Stimulated activated effector memory CD8-positive, alpha-beta T cell treated with anti-CD3 and anti-CD28 coated beads, Interleukin-12 subunit alpha, Interleukin-12 subunit beta, amount 100 ng/mL, for 72 hours (primary cell): ENCODE results near the gene SGO2.
"Not testable (repeated sequence)": the region's sequence is repeated elsewhere in the genome, so short reads cannot be mapped to it uniquely, and the experiment has no call there.

Source experiments
- ATAC-seq: fragments of 150-1000 bp; cut with Tn5 transposase; 2 replicates; pipeline ENCODE4 v1.10.0; 2021
- DNase-seq, 2 donors: peaks; one replicate each; pipeline ENCODE4 v3.0.0; 2021 to 2022; ENCODE audit warnings: low spot score in 2 of 2
- H3K27ac Mint-ChIP-seq: one replicate; pipeline ENCODE4 v1.8.0; 2022; ENCODE audit warnings: mild to moderate bottlenecking, mixed read lengths
- H3K36me3 Mint-ChIP-seq: one replicate; pipeline ENCODE4 v1.8.0; 2022; ENCODE audit warnings: mild to moderate bottlenecking, mixed read lengths
- H3K4me1 Mint-ChIP-seq: one replicate; pipeline ENCODE4 v1.8.0; 2022; ENCODE audit warnings: mixed read lengths
- H3K4me3 Mint-ChIP-seq: one replicate; pipeline ENCODE4 v1.8.0; 2022; ENCODE audit warnings: mild to moderate bottlenecking, mixed read lengths
- H3K9me3 Mint-ChIP-seq: one replicate; pipeline ENCODE4 v1.8.0; 2022; ENCODE audit warnings: mixed read lengths

The SGO2 gene

GRCh38 chr2:200595913-200596312, 69.9 kb downstream of the SGO2 start:
- Mint-ChIP-seq H3K36me3 (no peaks in the 10 kb centered on the region), H3K4me1 (no peaks in the 10 kb centered on the region), H3K4me3 (no peak overlapping the region), H3K27ac (no peak overlapping the region), H3K9me3 (no peaks in the 10 kb centered on the region)
- ATAC-seq (no peak), DNase-seq (no peak)

DNA sequence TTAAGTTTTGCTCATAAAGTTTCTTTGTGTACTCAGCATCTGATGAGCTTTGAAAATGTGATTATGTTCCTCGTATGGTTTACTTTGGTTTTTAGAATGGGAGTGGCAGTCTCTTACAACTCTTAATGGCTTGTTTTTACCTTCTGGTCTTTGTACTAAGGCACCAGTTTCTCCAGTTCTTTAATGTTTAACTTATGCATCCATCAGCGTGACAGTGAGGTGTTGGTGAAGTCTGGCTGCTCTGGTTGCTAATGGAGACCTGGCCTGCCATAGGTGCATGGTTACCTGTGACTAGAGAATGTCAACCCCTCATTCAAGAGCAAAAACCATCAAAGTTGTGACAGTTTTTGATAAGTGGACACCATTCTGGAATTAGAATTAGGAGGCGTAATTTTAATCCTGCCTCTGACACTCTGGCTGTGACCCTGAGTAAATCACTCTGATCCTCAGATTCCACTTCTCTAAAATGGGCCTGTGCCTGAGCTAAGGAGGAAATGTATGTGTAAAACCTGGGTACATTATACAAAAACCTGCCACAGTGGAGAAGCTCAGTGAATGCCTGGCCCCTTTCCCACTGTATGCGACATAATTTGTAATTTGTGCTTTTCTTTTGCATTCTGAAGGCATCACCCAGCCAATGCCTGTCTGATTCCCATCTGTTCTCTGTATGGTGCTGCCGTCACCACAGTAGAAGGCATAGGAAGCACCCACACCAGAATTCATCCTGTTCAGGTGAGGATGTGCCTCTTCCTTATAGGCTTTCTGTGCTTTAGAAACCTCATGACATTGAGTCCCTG, 71.0 kb downstream of the SGO2 start:
- Mint-ChIP-seq H3K27ac (no peak overlapping the region), H3K4me3 (no peak overlapping the region), H3K4me1 (no peaks in the 10 kb centered on the region), H3K36me3 (no peaks in the 10 kb centered on the region), H3K9me3 (no peaks in the 10 kb centered on the region)
- DNase-seq (no peak), ATAC-seq (no peak)

DNA sequence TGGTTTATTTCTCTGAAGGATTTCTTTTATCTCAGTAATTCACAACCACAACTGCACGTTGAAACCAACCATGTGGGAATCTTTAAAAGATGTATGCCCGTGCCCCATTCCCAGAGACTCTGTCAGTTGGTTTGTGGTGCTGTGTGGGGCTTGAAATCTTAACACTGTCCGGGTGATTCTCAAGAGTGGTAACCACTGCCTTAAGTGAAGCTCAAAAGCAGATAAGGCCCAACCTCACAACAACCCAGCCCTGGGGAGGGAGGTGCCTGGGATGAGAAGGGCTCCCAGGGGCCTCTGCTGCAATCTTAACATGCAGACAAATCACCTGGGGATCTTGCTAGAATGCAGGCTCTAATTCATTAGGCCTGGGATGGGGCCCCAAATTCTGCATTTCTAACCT, 73.2 kb downstream of the SGO2 start:
- no peaks in the 10 kb centered on the region for H3K4me1 Mint-ChIP-seq
- ATAC-seq: no peak
- H3K36me3 Mint-ChIP-seq: no peaks in the 10 kb centered on the region
- DNase-seq: no peak
- no peaks in the 10 kb centered on the region for H3K9me3 Mint-ChIP-seq
- no peak overlapping the region for H3K4me3 Mint-ChIP-seq
- no peak overlapping the region for H3K27ac Mint-ChIP-seq

GRCh38 chr2:200600549-200601225, 74.7 kb downstream of the SGO2 start:
- Mint-ChIP-seq H3K27ac (no peak overlapping the region), H3K36me3 (no peaks in the 10 kb centered on the region), H3K4me1 (no peaks in the 10 kb centered on the region), H3K4me3 (no peak overlapping the region), H3K9me3 (no peaks in the 10 kb centered on the region)
- DNase-seq (no peak), ATAC-seq (no peak)

DNA sequence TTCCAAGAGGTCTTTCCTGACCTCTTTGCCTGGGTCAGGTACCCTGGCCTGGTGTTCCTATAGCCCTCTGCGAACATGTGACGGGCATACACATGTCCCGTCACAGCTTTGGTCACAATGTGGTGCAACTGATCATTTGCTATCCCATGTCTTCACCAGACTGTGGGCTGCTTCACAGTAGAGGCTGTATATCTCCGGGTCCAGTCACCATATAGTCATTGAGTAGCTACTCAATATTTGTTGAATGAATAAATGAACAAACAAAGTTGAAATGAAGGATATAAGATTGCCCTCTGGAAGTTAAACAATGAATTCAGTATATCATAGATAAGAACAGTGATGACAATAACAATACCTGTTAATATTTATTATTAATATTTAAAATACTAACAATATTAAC, 76.6 kb downstream of the SGO2 start:
- no peaks in the 10 kb centered on the region for H3K36me3 Mint-ChIP-seq
- ATAC-seq (no peak), DNase-seq (no peak)
- no peak overlapping the region for H3K27ac Mint-ChIP-seq
- no peaks in the 10 kb centered on the region for H3K4me1 Mint-ChIP-seq
- no peak overlapping the region for H3K4me3 Mint-ChIP-seq
- H3K9me3 Mint-ChIP-seq: peaks cover under 1% of the 10 kb centered on the region

GRCh38 chr2:200603972-200604371, 78.0 kb downstream of the SGO2 start:
- ATAC-seq (no peak), DNase-seq (no peak)
- Mint-ChIP-seq H3K4me1 (no peaks in the 10 kb centered on the region), H3K27ac (no peak overlapping the region), H3K4me3 (no peak overlapping the region), H3K9me3 (peaks cover 4% of the 10 kb centered on the region), H3K36me3 (no peaks in the 10 kb centered on the region)

DNA sequence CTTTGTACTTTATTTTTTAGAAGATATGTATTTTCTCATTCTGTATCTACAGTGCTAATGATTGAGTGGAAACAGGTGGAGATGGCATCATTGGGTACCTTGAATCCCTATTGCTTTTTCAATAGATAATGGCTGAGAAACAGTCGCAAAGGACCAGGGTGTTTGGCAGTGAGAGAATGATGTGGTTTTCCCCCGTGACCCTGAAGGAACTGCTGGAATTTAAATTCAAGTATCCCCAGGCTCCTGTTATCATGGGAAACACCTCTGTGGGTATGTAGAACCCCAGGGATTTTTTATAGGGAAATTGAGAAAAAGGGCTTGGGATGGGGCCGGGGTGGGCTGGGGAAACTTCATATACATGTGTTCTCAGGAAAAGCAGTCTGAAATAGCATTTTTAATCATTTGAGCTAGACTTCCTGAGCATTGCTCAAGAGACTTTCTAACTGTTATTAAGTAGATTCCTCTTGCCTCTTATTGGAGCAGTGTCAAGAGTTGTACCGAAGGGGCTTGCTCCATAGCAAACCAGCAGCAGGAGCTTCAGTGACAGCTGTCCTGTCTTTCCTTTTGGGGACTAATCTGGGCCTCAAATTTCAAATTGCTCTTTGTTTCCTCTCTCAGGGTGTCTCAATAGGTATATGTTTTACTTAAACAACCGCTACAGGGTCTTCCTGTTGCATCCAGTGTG, 78.7 kb downstream of the SGO2 start:
- no peaks in the 10 kb centered on the region for H3K36me3 Mint-ChIP-seq
- no peaks in the 10 kb centered on the region for H3K4me1 Mint-ChIP-seq
- no peak overlapping the region for H3K27ac Mint-ChIP-seq
- peaks cover 4% of the 10 kb centered on the region for H3K9me3 Mint-ChIP-seq
- no peak for DNase-seq
- H3K4me3 Mint-ChIP-seq: no peak overlapping the region
- no peak for ATAC-seq

DNA sequence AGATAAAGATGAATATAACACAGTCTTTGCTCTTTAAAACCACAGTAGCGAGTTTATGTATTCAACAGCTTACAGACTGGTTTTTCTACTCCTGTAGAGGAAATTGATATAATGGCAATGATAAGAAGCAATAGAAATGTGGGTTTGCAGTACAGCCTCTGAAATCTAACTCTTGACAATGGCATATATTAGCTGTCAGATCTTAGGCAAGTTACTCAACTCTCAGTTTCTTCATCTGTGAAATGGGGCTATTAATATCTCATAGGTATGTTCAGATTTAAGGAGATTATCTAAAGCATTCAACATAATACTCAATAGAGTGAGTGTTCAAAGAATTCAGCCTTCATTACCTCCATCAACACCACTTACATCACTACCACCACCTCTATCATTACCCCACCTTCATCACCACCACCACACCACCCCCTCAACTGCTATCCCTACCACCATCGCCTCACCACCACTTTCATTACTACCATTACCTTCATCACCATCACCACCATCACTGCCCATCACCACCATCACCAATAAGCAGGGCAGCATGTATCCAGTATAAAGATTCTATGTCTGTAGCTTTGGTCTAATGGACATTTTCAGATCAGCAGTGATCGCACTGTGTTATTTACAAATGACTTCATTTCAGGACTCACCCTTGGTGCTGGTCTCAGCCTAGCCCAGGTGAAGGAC, 82.5 kb downstream of the SGO2 start:
- peaks cover 4% of the 10 kb centered on the region for H3K9me3 Mint-ChIP-seq
- H3K27ac Mint-ChIP-seq: no peak overlapping the region
- no peaks in the 10 kb centered on the region for H3K36me3 Mint-ChIP-seq
- peak; percentile 44 for ATAC-seq
- DNase-seq: no peak
- H3K4me3 Mint-ChIP-seq: no peak overlapping the region
- no peaks in the 10 kb centered on the region for H3K4me1 Mint-ChIP-seq

DNA sequence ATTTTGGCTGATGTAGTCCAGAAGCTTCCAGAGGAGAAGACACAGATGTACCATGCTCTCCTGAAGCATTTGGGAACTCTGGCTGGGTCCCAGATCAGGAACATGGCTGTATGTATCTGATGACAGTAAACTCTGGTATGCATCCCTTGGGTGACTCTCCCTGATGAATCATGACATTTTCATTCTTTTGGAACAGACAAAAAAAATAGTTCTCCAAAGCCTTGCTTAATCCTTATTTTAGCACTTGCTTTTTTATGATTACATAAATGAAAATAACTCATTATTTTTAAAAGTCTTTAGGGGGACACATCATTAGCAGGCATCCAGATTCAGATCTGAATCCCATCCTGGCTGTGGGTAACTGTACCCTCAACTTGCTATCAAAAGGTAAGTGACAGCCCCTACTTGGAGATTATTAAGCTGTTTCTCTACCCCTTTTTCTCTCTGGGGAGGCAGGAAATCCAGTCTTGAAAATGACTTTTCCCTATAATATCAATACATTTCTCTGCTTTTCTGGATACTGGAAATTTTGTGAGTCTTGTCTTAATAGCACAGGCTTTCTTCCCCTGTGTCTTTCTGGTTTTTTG, 83.1 kb downstream of the SGO2 start:
- peaks cover 4% of the 10 kb centered on the region for H3K9me3 Mint-ChIP-seq
- no peak overlapping the region for H3K4me3 Mint-ChIP-seq
- no peaks in the 10 kb centered on the region for H3K36me3 Mint-ChIP-seq
- DNase-seq (no peak), ATAC-seq (no peak)
- no peaks in the 10 kb centered on the region for H3K4me1 Mint-ChIP-seq
- no peak overlapping the region for H3K27ac Mint-ChIP-seq

- H3K9me3 Mint-ChIP-seq, H3K36me3 Mint-ChIP-seq, H3K4me3 Mint-ChIP-seq, H3K27ac Mint-ChIP-seq, H3K4me1 Mint-ChIP-seq, DNase-seq: not testable (repeated sequence)
- ATAC-seq: peak; percentile 64
Measured at GRCh38 chr2:200610217-200610616, 84.2 kb downstream of the SGO2 start.

GRCh38 chr2:200613692-200614091, 87.7 kb downstream of the SGO2 start:
- DNase-seq (no peak), ATAC-seq (no peak)
- Mint-ChIP-seq H3K36me3 (no peaks in the 10 kb centered on the region), H3K9me3 (no peaks in the 10 kb centered on the region), H3K4me1 (peaks cover 10% of the 10 kb centered on the region), H3K27ac (no peak overlapping the region), H3K4me3 (no peak overlapping the region)

DNA sequence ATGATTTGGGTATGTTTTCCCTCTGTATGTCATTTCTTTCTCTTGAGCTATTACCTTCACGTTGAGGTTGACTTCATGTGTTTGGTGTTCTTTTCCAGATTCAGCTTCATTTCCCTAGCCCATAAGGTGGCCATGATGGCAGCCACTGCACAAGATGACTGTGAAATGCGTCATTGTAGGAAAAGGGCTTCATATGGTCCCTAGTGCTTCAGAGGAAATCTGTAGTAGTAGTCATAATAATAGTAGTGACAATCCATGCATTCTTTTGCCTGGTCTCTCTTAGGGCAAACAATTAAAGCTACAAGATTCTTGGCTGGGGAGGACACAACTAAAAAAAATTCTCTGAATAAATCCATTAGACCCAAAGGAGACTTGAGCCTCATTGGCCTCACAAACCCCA, 88.2 kb downstream of the SGO2 start:
- H3K9me3 Mint-ChIP-seq: no peaks in the 10 kb centered on the region
- no peak for DNase-seq
- no peaks in the 10 kb centered on the region for H3K36me3 Mint-ChIP-seq
- no peak overlapping the region for H3K27ac Mint-ChIP-seq
- peaks cover 13% of the 10 kb centered on the region for H3K4me1 Mint-ChIP-seq
- no peak overlapping the region for H3K4me3 Mint-ChIP-seq
- ATAC-seq: peak; percentile 87

GRCh38 chr2:200615247-200615646, 89.2 kb downstream of the SGO2 start:
- Mint-ChIP-seq H3K9me3 (no peaks in the 10 kb centered on the region), H3K36me3 (no peaks in the 10 kb centered on the region), H3K4me3 (no peak overlapping the region), H3K27ac (no peak overlapping the region), H3K4me1 (peaks cover 13% of the 10 kb centered on the region)
- DNase-seq: no peak
- no peak for ATAC-seq

- Mint-ChIP-seq H3K9me3 (no peaks in the 10 kb centered on the region), H3K36me3 (no peaks in the 10 kb centered on the region), H3K27ac (no peak overlapping the region), H3K4me3 (no peak overlapping the region), H3K4me1 (peaks cover 13% of the 10 kb centered on the region)
- ATAC-seq: no peak
- no peak for DNase-seq
Measured at GRCh38 chr2:200616193-200616592, 90.2 kb downstream of the SGO2 start.

DNA sequence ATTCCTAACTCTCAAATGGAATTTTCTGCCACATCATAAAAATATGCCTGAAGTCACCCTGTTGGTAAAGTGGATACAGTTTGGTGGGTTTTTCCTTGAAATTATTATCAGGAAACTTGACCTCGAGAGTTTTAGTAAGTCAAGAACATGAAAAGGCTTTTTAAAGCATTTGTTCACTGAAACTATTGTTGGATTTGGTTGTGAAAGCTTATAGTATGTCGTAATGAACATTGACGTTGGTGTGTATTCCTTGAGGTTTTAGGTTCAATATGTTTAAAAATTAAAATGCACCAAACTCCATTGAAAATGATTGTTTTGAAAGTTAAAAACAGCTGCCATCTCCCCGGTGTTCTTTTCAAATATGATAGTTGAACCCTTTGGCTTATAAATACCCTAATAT, 90.6 kb downstream of the SGO2 start:
- no peak overlapping the region for H3K27ac Mint-ChIP-seq
- H3K36me3 Mint-ChIP-seq: no peaks in the 10 kb centered on the region
- peaks cover 13% of the 10 kb centered on the region for H3K4me1 Mint-ChIP-seq
- H3K4me3 Mint-ChIP-seq: no peak overlapping the region
- ATAC-seq: no peak
- DNase-seq: no peak
- H3K9me3 Mint-ChIP-seq: no peaks in the 10 kb centered on the region
